ENCODE measurements around the gene KRT37. TPM values are rescaled to one million over a fixed set of nuclear protein-coding genes. Genes with fewer than 3 reads are reported as not detected.

Gene KRT37
- total and polyA plus RNA-seq, 2 of the 13 experiments (the other 11 are each of a cell fraction or from before 2014, with no cell fraction given), result 0.69 TPM; not detected in 1

DNA sequence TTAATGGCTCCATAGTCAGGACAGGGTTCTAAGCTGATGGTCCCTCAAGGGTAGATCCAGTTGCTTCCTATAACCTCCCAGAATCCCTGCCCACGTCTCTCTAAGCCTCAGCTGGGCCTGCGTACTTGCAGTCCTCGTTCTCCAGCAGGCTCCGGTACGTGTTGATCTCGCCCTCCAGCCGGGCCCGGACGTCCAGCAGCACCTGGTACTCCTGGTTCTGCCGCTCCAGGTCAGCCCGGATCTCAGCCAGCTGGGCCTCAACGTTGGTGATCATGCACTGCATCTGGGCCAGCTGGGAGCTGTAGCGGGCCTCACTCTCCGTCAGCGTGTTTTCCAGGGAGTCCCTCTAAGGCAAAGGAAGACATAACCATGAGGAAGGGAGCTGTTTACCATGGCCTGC is 38.3 kb upstream of the KRT37 start:
- no peak overlapping the region for H2AFZ ChIP-seq (ENCODE audit: low read length)
- no peak for TF ChIP-seq ZBTB38 (CRISPR knock-in tag; IDR thresholded peaks at IDR 0.05)
- no peak for TF ChIP-seq ZNF3 (CRISPR knock-in tag; IDR thresholded peaks at IDR 0.05)
- TF ChIP-seq, protein P1, sequence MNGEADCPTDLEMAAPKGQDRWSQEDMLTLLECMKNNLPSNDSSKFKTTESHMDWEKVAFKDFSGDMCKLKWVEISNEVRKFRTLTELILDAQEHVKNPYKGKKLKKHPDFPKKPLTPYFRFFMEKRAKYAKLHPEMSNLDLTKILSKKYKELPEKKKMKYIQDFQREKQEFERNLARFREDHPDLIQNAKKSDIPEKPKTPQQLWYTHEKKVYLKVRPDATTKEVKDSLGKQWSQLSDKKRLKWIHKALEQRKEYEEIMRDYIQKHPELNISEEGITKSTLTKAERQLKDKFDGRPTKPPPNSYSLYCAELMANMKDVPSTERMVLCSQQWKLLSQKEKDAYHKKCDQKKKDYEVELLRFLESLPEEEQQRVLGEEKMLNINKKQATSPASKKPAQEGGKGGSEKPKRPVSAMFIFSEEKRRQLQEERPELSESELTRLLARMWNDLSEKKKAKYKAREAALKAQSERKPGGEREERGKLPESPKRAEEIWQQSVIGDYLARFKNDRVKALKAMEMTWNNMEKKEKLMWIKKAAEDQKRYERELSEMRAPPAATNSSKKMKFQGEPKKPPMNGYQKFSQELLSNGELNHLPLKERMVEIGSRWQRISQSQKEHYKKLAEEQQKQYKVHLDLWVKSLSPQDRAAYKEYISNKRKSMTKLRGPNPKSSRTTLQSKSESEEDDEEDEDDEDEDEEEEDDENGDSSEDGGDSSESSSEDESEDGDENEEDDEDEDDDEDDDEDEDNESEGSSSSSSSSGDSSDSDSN (CRISPR knock-in tag; IDR thresholded peaks at IDR 0.05), result no peak
- TF ChIP-seq ZNF589 (CRISPR knock-in tag; conservative IDR thresholded peaks at IDR 0.05), result no peak
- TF ChIP-seq CHD4 (IDR thresholded peaks at IDR 0.05; ENCODE audit: borderline replicate concordance, low read length), result no peak
- TF ChIP-seq SNAI1 (CRISPR knock-in tag; IDR thresholded peaks at IDR 0.05; ENCODE audit: borderline replicate concordance), result no peak
- no peak for TF ChIP-seq ATF7-NPFF (CRISPR knock-in tag; IDR thresholded peaks at IDR 0.05; ENCODE audit: low read depth)
- TF ChIP-seq EZH2 (conservative IDR thresholded peaks at IDR 0.05; ENCODE audit: low read depth, low read length), result no peak
- no peak for TF ChIP-seq KMT2B (CRISPR knock-in tag; IDR thresholded peaks at IDR 0.05)
- TF ChIP-seq MLLT10 (CRISPR knock-in tag; IDR thresholded peaks at IDR 0.05), result no peak
- TF ChIP-seq ZNF607 (CRISPR knock-in tag; IDR thresholded peaks at IDR 0.05; ENCODE audit: borderline replicate concordance), result no peak
- no peak for TF ChIP-seq ZBTB20 (CRISPR knock-in tag; IDR thresholded peaks at IDR 0.05; ENCODE audit: borderline replicate concordance, low read depth)
- TF ChIP-seq YEATS4 (CRISPR knock-in tag; IDR thresholded peaks at IDR 0.05; ENCODE audit: borderline replicate concordance), result no peak
- TF ChIP-seq ZNF552 (CRISPR knock-in tag; IDR thresholded peaks at IDR 0.05; ENCODE audit: borderline replicate concordance), result no peak
- TF ChIP-seq ZNF232 (CRISPR knock-in tag; IDR thresholded peaks at IDR 0.05; ENCODE audit: borderline replicate concordance), result no peak
- no peak for TF ChIP-seq NFKBIZ (CRISPR knock-in tag; IDR thresholded peaks at IDR 0.05)
- no peak for TF ChIP-seq ZNF121 (CRISPR knock-in tag; IDR thresholded peaks at IDR 0.05)
- TF ChIP-seq JDP2 (CRISPR knock-in tag; IDR thresholded peaks at IDR 0.05; ENCODE audit: borderline replicate concordance), result no peak
- FAIRE-seq, result no peak
- intact Hi-C loops (cut with micrococcal nuclease; ENCODE audit: unreplicated experiment) (no loop called here), in situ Hi-C loops (cut with HindIII; ENCODE audit: extremely low pct_ligation_motif_present, low pct_unique_long_range_greater_than_20kb) (no loop called here)
- H3K4me1 ChIP-seq (ENCODE audit: insufficient read depth, low read length), result no peaks in the 10 kb centered on the region
- H3K27me3 ChIP-seq (ENCODE audit: control insufficient read depth in 1 of 2, insufficient read depth in 2 of 2, low read length in 2 of 2), result peaks cover 2 to 39% of the 10 kb centered on the region in 2 experiments; a peak in 3 of 5 replicates
- H3K36me3 ChIP-seq (replicated peaks in 1 of 2; ENCODE audit: control insufficient read depth in 1 of 2, insufficient read depth in 2 of 2, low read length in 2 of 2), result no peaks in the 10 kb centered on the region
- BruUV-seq (replicated peaks), result no TSS peak
- no peaks in the 10 kb centered on the region for H4K20me1 ChIP-seq (ENCODE audit: insufficient read depth, low read length)
- CTCF ChIA-PET (ENCODE audit: low intra/inter-chr PET ratio, low total read pairs), result no interaction called here
- no peak for ATAC-seq
- H3K4me2 ChIP-seq (ENCODE audit: low read depth, low read length), result no peak overlapping the region
- H3K9me3 ChIP-seq (ENCODE audit: low read length), result no peaks in the 10 kb centered on the region
- WGBS (ENCODE audit: low lambda C conversion rate), result 47% methylated on average over 13 of the region's 15 CpGs
- no peak overlapping the region for H3K9ac ChIP-seq (ENCODE audit: insufficient read depth, low read depth, low read length)
- H3K79me2 ChIP-seq (ENCODE audit: insufficient read depth, low read length), result no peaks in the 10 kb centered on the region
- POLR2A ChIA-PET, result no interaction called here
- H3K27ac ChIP-seq (ENCODE audit: extremely low read length, insufficient read depth, low read length), result no peak overlapping the region
- no peak for DNase-seq (ENCODE audit: low spot score)
- no peak overlapping the region for H3K4me3 ChIP-seq (replicated peaks in 1 of 3; ENCODE audit: insufficient read depth in 1 of 3, low read depth in 2 of 3, low read length in 3 of 3)

All from HepG2 (cell line).